B cell (primary cell): Measurements from ENCODE around the gene PNKP. TPM values are rescaled to one million over a fixed set of nuclear protein-coding genes. Genes with fewer than 3 reads are reported as not detected.
A peak's percentile ranks its signal among the peaks of the same experiment; 100 is the strongest.

Experiments used
- ATAC-seq: fragments of 200-7000 bp; cut with Tn5 transposase; one replicate; pipeline ENCODE4 v1.10.0; 2021; ENCODE audit warnings: low read depth, mild to moderate bottlenecking, moderate number of reproducible peaks, moderate library complexity
- CTCF ChIA-PET: fragments of 350-600 bp; sonication (Branson Sonifier 250); formaldehyde crosslinking; loops from one replicate; lab custom pipeline; 2021; ENCODE audit warnings: antibody characterized with exemption, inconsistent platforms; lab: Charles Lee
- POLR2A ChIA-PET: fragments of 350-600 bp; sonication (Branson Sonifier 250); formaldehyde crosslinking; loops from one replicate; lab custom pipeline; 2021; ENCODE audit warnings: antibody characterized with exemption; lab: Charles Lee
- DNase-seq: peaks from one replicate; pipeline ENCODE4 v3.0.0; 2013
- H2AFZ ChIP-seq: 2 replicates; pipeline ENCODE4 v1.6.1; 2012; ENCODE audit warnings: mild to moderate bottlenecking, low read depth, low read length; ENCODE audit not compliant: insufficient read depth, poor library complexity, severe bottlenecking
- H3K27ac ChIP-seq, 2 donors: 1 replicate in 1 of 2; 2 replicates in 1 of 2; pipeline ENCODE4 v1.5.1; 2012 to 2013; ENCODE audit warnings: low read length in 2 of 2, mild to moderate bottlenecking in 2 of 2, moderate library complexity in 1 of 2
- H3K27me3 ChIP-seq, 4 experiments: fragments of 200-600 bp in 1 of 4; sonication (generic) in 1 of 4; replicated peaks in 1 of 4; 1 replicate in 2 of 4; 2 replicates in 2 of 4; pipeline versions ENCODE4 v1.6.1 to v1.7.0; 2013 to 2016; ENCODE audit warnings: low read length in 3 of 4, mild to moderate bottlenecking in 2 of 4, mixed read lengths in 1 of 4, moderate library complexity in 1 of 4; ENCODE audit not compliant: insufficient read depth in 4 of 4, control insufficient read depth in 3 of 4; ENCODE audit errors: control extremely low read depth in 1 of 4
- H3K36me3 ChIP-seq, 2 experiments: replicated peaks in 1 of 2; 1 replicate in 1 of 2; 2 replicates in 1 of 2; pipeline versions ENCODE4 v1.6.1 to v1.7.1; 2013; ENCODE audit warnings: low read length in 1 of 2; ENCODE audit not compliant: insufficient read depth in 2 of 2, control insufficient read depth in 1 of 2; ENCODE audit errors: control extremely low read depth in 1 of 2, extremely low read depth in 1 of 2
- H3K4me1 ChIP-seq, 2 donors: fragments of 200-600 bp in 1 of 2; sonication (generic) in 1 of 2; 1 replicate in 1 of 2; 2 replicates in 1 of 2; pipeline versions ENCODE4 v1.5.1 to v1.6.1; 2013 to 2017; ENCODE audit warnings: low read length in 2 of 2; ENCODE audit not compliant: control insufficient read depth in 2 of 2, insufficient read depth in 2 of 2
- H3K4me2 ChIP-seq: replicated peaks from 2 replicates; pipeline ENCODE3; 2012; ENCODE audit warnings: mild to moderate bottlenecking, low read depth, low read length; ENCODE audit not compliant: poor library complexity, severe bottlenecking
- H3K4me3 ChIP-seq, 5 experiments: fragments of 200-600 bp in 1 of 5; sonication (generic) in 1 of 5; 1 replicate in 3 of 5; 2 replicates in 2 of 5; pipeline versions ENCODE4 v1.5.1 to v1.7.0; 2011 to 2016; ENCODE audit warnings: low read length in 4 of 5, mild to moderate bottlenecking in 4 of 5, low read depth in 2 of 5, control low read depth in 1 of 5, moderate library complexity in 1 of 5; ENCODE audit not compliant: insufficient read depth in 1 of 5; ENCODE audit errors: control extremely low read depth in 1 of 5, extremely low read depth in 1 of 5
- H3K79me2 ChIP-seq: fragments of 200-600 bp; sonication (generic); one replicate; pipeline ENCODE4 v1.6.0; 2016; ENCODE audit warnings: low read length; ENCODE audit not compliant: control insufficient read depth, insufficient read depth
- H3K9ac ChIP-seq: fragments of 200-600 bp; sonication (generic); 2 replicates; pipeline ENCODE4 v1.6.1; 2017; ENCODE audit warnings: mild to moderate bottlenecking, low read length, moderate library complexity
- H3K9me3 ChIP-seq, 3 donors: one replicate each; pipeline versions ENCODE4 v1.6.1 to v1.7.1; 2013; ENCODE audit warnings: low read length in 2 of 3; ENCODE audit not compliant: control insufficient read depth in 2 of 3, insufficient read depth in 1 of 3; ENCODE audit errors: control extremely low read depth in 1 of 3
- H4K20me1 ChIP-seq: 2 replicates; pipeline ENCODE4 v1.6.0; 2012; ENCODE audit warnings: mild to moderate bottlenecking, low read length; ENCODE audit not compliant: insufficient read depth, control insufficient read depth, poor library complexity, severe bottlenecking
- H3K27ac Mint-ChIP-seq: one replicate; pipeline ENCODE4 v1.8.0; 2021; ENCODE audit warnings: mixed read lengths
- H3K27me3 Mint-ChIP-seq: one replicate; pipeline ENCODE4 v1.8.0; 2021; ENCODE audit warnings: mixed read lengths
- H3K4me1 Mint-ChIP-seq: one replicate; pipeline ENCODE4 v1.8.0; 2021; ENCODE audit warnings: mixed read lengths
- H3K4me3 Mint-ChIP-seq: one replicate; pipeline ENCODE4 v1.8.0; 2021; ENCODE audit warnings: mixed read lengths
- H3K9me3 Mint-ChIP-seq: one replicate; pipeline ENCODE4 v1.8.0; 2022; ENCODE audit warnings: mixed read lengths; ENCODE audit not compliant: insufficient read depth
- EZH2 ChIP-seq: IDR thresholded peaks from 2 replicates; pipeline ENCODE4 v1.6.1; 2012; ENCODE audit warnings: borderline replicate concordance, low read depth, mild to moderate bottlenecking, moderate library complexity, low read length; ENCODE audit not compliant: insufficient read depth, poor library complexity, severe bottlenecking
- WGBS: methylation state at CpG from one replicate; pipeline ENCODE4 v1.1.5; 2013; ENCODE audit warnings: missing lambda C conversion rate; ENCODE audit not compliant: insufficient coverage; 5-methylcytosine and 5-hydroxymethylcytosine counted together
- intact Hi-C: fragments of 100-400 bp; cut with micrococcal nuclease; formaldehyde crosslinking; loops from one replicate; pipeline ENCODE4 v1.10.0; 2022
- polyA plus RNA-seq: library from polyadenylated mRNA; depleted of rRNA; stranded (reverse); fragments of >200 nt; gene quantifications from 2 replicates; pipeline ENCODE4 v1.2.3, GENCODE V29; 2012
- total RNA-seq, 2 donors: library from RNA; stranded (reverse); fragments of 120-200 nt in 1 of 2; gene quantifications; 1 replicate in 1 of 2; 2 replicates in 1 of 2; pipeline versions ENCODE4 v1.2.3 to v1.2.4, GENCODE V29; 2013 to 2022
- TF ChIP-seq, protein P1 (sequence below): fragments of 200-600 bp; IDR thresholded peaks from one replicate; pipeline ENCODE4 v1.8.0; 2022; ENCODE audit warnings: antibody characterized with exemption, mild to moderate bottlenecking

Gene PNKP
- total and polyA plus RNA-seq, 2 donors (not counting 1 experiment from before 2014, with no cell fraction given): 173 to 274 TPM

DNA sequence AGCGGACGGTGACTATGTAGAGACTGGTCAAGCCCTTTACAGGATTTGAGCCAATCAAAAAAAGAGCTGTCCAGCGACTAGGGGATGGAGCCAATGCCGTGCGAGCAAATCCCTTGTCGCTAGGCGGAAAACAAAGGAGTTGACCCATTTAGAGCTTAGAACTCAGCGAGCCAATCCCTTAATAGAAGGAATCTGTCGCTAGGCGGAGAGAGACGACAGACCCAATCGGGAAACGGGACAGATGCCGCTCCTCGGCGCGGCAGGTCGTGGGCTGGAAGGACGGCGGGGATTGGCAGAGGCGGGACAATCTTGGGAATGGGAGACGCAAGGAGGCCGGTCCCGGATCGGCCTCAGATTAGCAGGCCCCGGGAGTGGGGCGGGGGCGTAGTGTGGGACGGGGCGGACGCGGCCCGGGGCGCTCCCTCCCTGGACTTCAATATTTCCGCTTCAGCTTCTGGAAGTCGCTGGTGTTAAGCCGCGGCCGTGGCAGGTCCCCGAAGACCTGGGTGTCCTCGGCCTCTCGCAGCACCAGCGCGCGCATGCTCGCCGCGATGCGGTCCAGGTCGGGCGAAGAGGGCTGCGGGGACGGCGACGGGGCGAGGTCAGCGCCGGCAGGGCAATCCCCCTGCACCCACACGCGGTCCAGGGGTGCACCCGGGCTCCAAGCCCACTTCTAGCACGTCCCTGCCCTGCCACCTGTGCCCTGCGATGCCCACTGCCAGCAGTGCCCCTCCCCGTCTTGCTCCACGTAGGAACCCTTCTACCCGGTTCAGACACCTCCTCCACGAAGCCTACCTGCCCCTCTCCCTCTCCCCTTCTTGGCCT, 2.3 kb upstream of the PNKP start:
- WGBS: 2% methylated on average over 67 of the region's 67 CpGs
- DNase-seq (peak; percentile 97), ATAC-seq (peak; percentile 80)
- POLR2A ChIA-PET: interaction anchor here (0.6 to 5.0 kb wide), 18 partner anchors 8 to 671 kb away, joined by 3 to 40 read pairs (median 5); partner anchors contain the start of genes AKT1S1, AP2A1, ATF5 and FUZ
- Mint-ChIP-seq H3K9me3 (no peaks in the 10 kb centered on the region), H3K4me3 (no peak overlapping the region), H3K27ac (peak overlapping the region; percentile 77), H3K4me1 (peaks cover 41% of the 10 kb centered on the region), H3K27me3 (no peaks in the 10 kb centered on the region)
- Histone ChIP-seq H4K20me1 (peaks cover 16% of the 10 kb centered on the region), H2AFZ (peak overlapping the region; percentile 82), H3K9me3 (peaks cover 0 to 20% (median 0%) of the 10 kb centered on the region in 3 donors), H3K4me2 (peak overlapping the region; percentile 82), H3K36me3 (peaks cover 0 to 8% of the 10 kb centered on the region in 2 experiments), H3K79me2 (peaks cover 33% of the 10 kb centered on the region), H3K9ac (peak overlapping the region; percentile 68), H3K27me3 (no peaks in the 10 kb centered on the region), H3K27ac (peak overlapping the region; percentile 97 to 98), H3K4me3 (peak overlapping the region; percentile 42 to 74 (median 69)), H3K4me1 (peaks cover 30 to 50% of the 10 kb centered on the region in 2 donors)
- CTCF ChIA-PET: interaction anchor here (0.6 to 1.6 kb wide), 6 partner anchors 19 to 1506 kb away, joined by 3 to 7 read pairs (median 4); partner anchors contain the start of genes FUZ, PTOV1, SYNGR4 and TMEM143
- intact Hi-C loops: loop anchor here (1.0 to 2.0 kb wide), 4 partner anchors 8 to 373 kb away; partner anchors contain the start of genes AKT1S1, MED25, RPS11 and TBC1D17
- no peak for TF ChIP-seq EZH2
- TF ChIP-seq, protein P1, sequence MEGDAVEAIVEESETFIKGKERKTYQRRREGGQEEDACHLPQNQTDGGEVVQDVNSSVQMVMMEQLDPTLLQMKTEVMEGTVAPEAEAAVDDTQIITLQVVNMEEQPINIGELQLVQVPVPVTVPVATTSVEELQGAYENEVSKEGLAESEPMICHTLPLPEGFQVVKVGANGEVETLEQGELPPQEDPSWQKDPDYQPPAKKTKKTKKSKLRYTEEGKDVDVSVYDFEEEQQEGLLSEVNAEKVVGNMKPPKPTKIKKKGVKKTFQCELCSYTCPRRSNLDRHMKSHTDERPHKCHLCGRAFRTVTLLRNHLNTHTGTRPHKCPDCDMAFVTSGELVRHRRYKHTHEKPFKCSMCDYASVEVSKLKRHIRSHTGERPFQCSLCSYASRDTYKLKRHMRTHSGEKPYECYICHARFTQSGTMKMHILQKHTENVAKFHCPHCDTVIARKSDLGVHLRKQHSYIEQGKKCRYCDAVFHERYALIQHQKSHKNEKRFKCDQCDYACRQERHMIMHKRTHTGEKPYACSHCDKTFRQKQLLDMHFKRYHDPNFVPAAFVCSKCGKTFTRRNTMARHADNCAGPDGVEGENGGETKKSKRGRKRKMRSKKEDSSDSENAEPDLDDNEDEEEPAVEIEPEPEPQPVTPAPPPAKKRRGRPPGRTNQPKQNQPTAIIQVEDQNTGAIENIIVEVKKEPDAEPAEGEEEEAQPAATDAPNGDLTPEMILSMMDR: no peak
